HepG2 (cell line): ENCODE results near the gene HAP1. TPM values are rescaled to one million over a fixed set of nuclear protein-coding genes. Genes with fewer than 3 reads are reported as not detected.

Experiments
- ARNTL ChIP-seq: sonication (generic); formaldehyde crosslinking; IDR thresholded peaks from 2 replicates; pipeline ENCODE4 v1.4.0; 2020; ENCODE audit warnings: mild to moderate bottlenecking, missing genetic modification reagents
- DNMT3B ChIP-seq: conservative IDR thresholded peaks from 2 replicates; pipeline ENCODE4 v1.6.1; 2016; ENCODE audit warnings: missing biosample characterization, control low read depth
- FOXM1 ChIP-seq: sonication (generic); formaldehyde crosslinking; IDR thresholded peaks from 2 replicates; pipeline ENCODE4 v1.5.0; 2020; ENCODE audit warnings: missing genetic modification reagents
- GLI4 ChIP-seq: sonication (generic); formaldehyde crosslinking; IDR thresholded peaks from 2 replicates; pipeline ENCODE4 v1.5.1; 2020; ENCODE audit warnings: missing genetic modification reagents, mild to moderate bottlenecking, moderate library complexity, borderline replicate concordance
- HNRNPK ChIP-seq: fragments of 200-400 bp; formaldehyde crosslinking; IDR thresholded peaks from 2 replicates; pipeline ENCODE4 v1.6.1; 2018; ENCODE audit warnings: low read length, low read depth, moderate library complexity, mild to moderate bottlenecking; ENCODE audit not compliant: poor library complexity, severe bottlenecking
- IKZF4 ChIP-seq: sonication (generic); formaldehyde crosslinking; IDR thresholded peaks from 2 replicates; pipeline ENCODE4 v1.5.1; 2020; ENCODE audit warnings: borderline replicate concordance, mild to moderate bottlenecking, low read depth, missing genetic modification reagents; ENCODE audit errors: not compliant biosample characterization
- MIXL1 ChIP-seq: IDR thresholded peaks from 2 replicates; pipeline ENCODE4 v1.6.1; 2016
- NCOA2 ChIP-seq: sonication (generic); formaldehyde crosslinking; IDR thresholded peaks from 2 replicates; pipeline ENCODE4 v1.8.0; 2022; ENCODE audit warnings: inconsistent platforms
- NFKB2 ChIP-seq: sonication (generic); formaldehyde crosslinking; IDR thresholded peaks from 2 replicates; pipeline ENCODE4 v1.4.0; 2020; ENCODE audit warnings: missing genetic modification reagents, borderline replicate concordance
- NR1H2 ChIP-seq: sonication (generic); formaldehyde crosslinking; IDR thresholded peaks from 2 replicates; pipeline ENCODE4 v1.8.1; 2022; ENCODE audit warnings: low read depth, missing genetic modification reagents, borderline replicate concordance
- RFXAP ChIP-seq: sonication (generic); formaldehyde crosslinking; IDR thresholded peaks from 2 replicates; pipeline ENCODE4 v1.4.0; 2020; ENCODE audit warnings: missing genetic modification reagents, borderline replicate concordance
- SSRP1 ChIP-seq: IDR thresholded peaks from 2 replicates; pipeline ENCODE4 v1.6.1; 2016; ENCODE audit warnings: control low read depth
- USF2 ChIP-seq, 2 experiments: sonication (generic) in 1 of 2; formaldehyde crosslinking in 1 of 2; IDR thresholded peaks; 2 replicates each; pipeline versions ENCODE4 v1.5.1 to v1.6.1; 2011 to 2020; ENCODE audit warnings: borderline replicate concordance in 1 of 2, low read depth in 1 of 2, low read length in 1 of 2, mild to moderate bottlenecking in 1 of 2, missing genetic modification reagents in 1 of 2, moderate library complexity in 1 of 2
- ZFAT ChIP-seq: sonication (generic); formaldehyde crosslinking; conservative IDR thresholded peaks from 2 replicates; pipeline ENCODE4 v1.8.1; 2023; ENCODE audit warnings: missing genetic modification reagents, inconsistent platforms
- ZFY ChIP-seq: sonication (generic); formaldehyde crosslinking; IDR thresholded peaks from 2 replicates; pipeline ENCODE4 v1.4.0; 2020; ENCODE audit warnings: missing genetic modification reagents
- ZFYVE20 ChIP-seq: sonication (generic); formaldehyde crosslinking; IDR thresholded peaks from 2 replicates; pipeline ENCODE4 v1.8.0; 2023; ENCODE audit warnings: low read depth, mild to moderate bottlenecking, moderate library complexity, missing genetic modification reagents, borderline replicate concordance
- ZNF331 ChIP-seq: sonication (generic); formaldehyde crosslinking; IDR thresholded peaks from 2 replicates; pipeline ENCODE4 v1.4.0; 2020; ENCODE audit warnings: missing genetic modification reagents
- ZNF674 ChIP-seq: sonication (generic); formaldehyde crosslinking; IDR thresholded peaks from 2 replicates; pipeline ENCODE4 v1.5.0; 2020; ENCODE audit warnings: low read depth, mild to moderate bottlenecking, missing genetic modification reagents
- ZNF777 ChIP-seq: sonication (generic); formaldehyde crosslinking; IDR thresholded peaks from 2 replicates; pipeline ENCODE4 v1.4.0; 2020; ENCODE audit warnings: missing genetic modification reagents
- polyA plus RNA-seq, 8 experiments: library from polyadenylated mRNA; depleted of rRNA in 3 of 8; stranded (reverse) in 7 of 8; unstranded in 1 of 8; fragments of >200 nt; fragmentation: Illumina TruSeq in 4 of 8; extraction: Trizol in 4 of 8; gene quantifications; 2 replicates each; pipeline versions ENCODE4 v1.2.1 to v1.2.3, GENCODE V29; 2011 to 2016; ENCODE audit warnings: low read depth in 4 of 8, missing spikeins in 1 of 8, mixed read lengths in 1 of 8; ENCODE audit not compliant: insufficient read depth in 1 of 8
- total RNA-seq, 5 experiments: library from RNA; depleted of rRNA; stranded (reverse); fragments of >200 nt; fragmentation: Illumina TruSeq; extraction: Trizol; gene quantifications; 2 replicates each; pipeline ENCODE4 v1.2.3, GENCODE V29; 2016; ENCODE audit warnings: low read depth in 1 of 5
- TF ChIP-seq, protein P1 (sequence below): sonication (generic); formaldehyde crosslinking; IDR thresholded peaks from 2 replicates; pipeline ENCODE4 v1.4.0; 2020; ENCODE audit warnings: missing genetic modification reagents
- TF ChIP-seq, protein P2 (sequence below): sonication (generic); formaldehyde crosslinking; IDR thresholded peaks from 2 replicates; pipeline ENCODE4 v1.4.0; 2020; ENCODE audit warnings: missing genetic modification reagents

Gene HAP1
- total and polyA plus RNA-seq, 2 of the 13 experiments (the other 11 are each of a cell fraction or from before 2014, with no cell fraction given) = 0.07 TPM

DNA sequence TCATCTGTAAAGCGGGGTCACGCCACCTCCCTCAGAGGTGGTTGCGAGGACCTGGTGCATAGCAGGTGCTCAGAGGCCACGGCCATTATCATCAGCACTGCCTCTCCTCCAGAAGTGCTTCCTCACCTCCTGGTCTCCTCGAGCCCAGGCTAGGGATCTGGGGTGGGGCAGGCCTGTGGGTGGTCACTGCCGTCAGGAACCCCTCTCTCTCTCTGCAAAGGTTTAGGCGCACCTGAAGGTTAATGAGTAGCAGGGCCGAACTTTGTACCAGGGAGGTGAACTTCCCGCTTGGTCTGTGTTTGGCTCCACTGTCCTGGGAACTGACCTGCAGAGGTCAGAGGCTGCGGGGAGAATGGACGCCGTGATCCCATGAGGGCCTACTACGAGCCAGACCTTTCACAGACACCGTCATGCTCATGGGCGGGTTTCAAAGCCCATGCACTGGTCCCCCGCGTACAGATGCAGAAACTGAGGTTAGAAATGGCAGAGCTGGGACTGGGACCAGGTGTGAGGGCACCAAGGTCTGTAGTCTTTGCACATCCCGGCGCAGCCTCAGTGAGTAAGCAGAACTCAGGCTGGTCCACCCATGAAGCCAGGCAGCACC lies 38.2 kb upstream of the HAP1 start (continued):
- peak; percentile 77; the same call in 1 of the 2 replicates for TF ChIP-seq NFKB2 (CRISPR knock-in tag)
- peak; percentile 75 for TF ChIP-seq ZFY (CRISPR knock-in tag)
- TF ChIP-seq IKZF4 (CRISPR knock-in tag) = no peak
- TF ChIP-seq DNMT3B (CRISPR knock-in tag) = 0 out of 2 replicates have a peak, but pooled peaks have one; percentile 19
- peak; percentile 53; the same call in 1 of the 2 replicates for TF ChIP-seq NCOA2 (CRISPR knock-in tag)
- TF ChIP-seq, protein P1, sequence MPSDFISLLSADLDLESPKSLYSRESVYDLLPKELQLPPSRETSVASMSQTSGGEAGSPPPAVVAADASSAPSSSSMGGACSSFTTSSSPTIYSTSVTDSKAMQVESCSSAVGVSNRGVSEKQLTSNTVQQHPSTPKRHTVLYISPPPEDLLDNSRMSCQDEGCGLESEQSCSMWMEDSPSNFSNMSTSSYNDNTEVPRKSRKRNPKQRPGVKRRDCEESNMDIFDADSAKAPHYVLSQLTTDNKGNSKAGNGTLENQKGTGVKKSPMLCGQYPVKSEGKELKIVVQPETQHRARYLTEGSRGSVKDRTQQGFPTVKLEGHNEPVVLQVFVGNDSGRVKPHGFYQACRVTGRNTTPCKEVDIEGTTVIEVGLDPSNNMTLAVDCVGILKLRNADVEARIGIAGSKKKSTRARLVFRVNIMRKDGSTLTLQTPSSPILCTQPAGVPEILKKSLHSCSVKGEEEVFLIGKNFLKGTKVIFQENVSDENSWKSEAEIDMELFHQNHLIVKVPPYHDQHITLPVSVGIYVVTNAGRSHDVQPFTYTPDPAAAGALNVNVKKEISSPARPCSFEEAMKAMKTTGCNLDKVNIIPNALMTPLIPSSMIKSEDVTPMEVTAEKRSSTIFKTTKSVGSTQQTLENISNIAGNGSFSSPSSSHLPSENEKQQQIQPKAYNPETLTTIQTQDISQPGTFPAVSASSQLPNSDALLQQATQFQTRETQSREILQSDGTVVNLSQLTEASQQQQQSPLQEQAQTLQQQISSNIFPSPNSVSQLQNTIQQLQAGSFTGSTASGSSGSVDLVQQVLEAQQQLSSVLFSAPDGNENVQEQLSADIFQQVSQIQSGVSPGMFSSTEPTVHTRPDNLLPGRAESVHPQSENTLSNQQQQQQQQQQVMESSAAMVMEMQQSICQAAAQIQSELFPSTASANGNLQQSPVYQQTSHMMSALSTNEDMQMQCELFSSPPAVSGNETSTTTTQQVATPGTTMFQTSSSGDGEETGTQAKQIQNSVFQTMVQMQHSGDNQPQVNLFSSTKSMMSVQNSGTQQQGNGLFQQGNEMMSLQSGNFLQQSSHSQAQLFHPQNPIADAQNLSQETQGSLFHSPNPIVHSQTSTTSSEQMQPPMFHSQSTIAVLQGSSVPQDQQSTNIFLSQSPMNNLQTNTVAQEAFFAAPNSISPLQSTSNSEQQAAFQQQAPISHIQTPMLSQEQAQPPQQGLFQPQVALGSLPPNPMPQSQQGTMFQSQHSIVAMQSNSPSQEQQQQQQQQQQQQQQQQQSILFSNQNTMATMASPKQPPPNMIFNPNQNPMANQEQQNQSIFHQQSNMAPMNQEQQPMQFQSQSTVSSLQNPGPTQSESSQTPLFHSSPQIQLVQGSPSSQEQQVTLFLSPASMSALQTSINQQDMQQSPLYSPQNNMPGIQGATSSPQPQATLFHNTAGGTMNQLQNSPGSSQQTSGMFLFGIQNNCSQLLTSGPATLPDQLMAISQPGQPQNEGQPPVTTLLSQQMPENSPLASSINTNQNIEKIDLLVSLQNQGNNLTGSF (CRISPR knock-in tag) = peak; percentile 63; the same call in 1 of the 2 replicates
- no peak for TF ChIP-seq ZFAT (CRISPR knock-in tag)
- peak; percentile 22; the same call in 1 of the 2 replicates for TF ChIP-seq ZNF331 (CRISPR knock-in tag)
- TF ChIP-seq FOXM1 (CRISPR knock-in tag) = no peak
- peak; percentile 55; the same call in 1 of the 2 replicates for TF ChIP-seq ARNTL (CRISPR knock-in tag)
- peak; percentile 94 for TF ChIP-seq SSRP1 (CRISPR knock-in tag)
- 0 out of 2 replicates have a peak, but pooled peaks have one; percentile 2 for TF ChIP-seq USF2 (IDR thresholded peaks at IDR 0.05; ENCODE audit: low read depth, low read length)
- 0 out of 2 replicates have a peak, but pooled peaks have one; percentile 5 for TF ChIP-seq USF2 (CRISPR knock-in tag; IDR thresholded peaks at IDR 0.05; ENCODE audit: borderline replicate concordance)
- peak; percentile 72; the same call in 1 of the 2 replicates for TF ChIP-seq RFXAP (CRISPR knock-in tag)
- TF ChIP-seq, protein P2, sequence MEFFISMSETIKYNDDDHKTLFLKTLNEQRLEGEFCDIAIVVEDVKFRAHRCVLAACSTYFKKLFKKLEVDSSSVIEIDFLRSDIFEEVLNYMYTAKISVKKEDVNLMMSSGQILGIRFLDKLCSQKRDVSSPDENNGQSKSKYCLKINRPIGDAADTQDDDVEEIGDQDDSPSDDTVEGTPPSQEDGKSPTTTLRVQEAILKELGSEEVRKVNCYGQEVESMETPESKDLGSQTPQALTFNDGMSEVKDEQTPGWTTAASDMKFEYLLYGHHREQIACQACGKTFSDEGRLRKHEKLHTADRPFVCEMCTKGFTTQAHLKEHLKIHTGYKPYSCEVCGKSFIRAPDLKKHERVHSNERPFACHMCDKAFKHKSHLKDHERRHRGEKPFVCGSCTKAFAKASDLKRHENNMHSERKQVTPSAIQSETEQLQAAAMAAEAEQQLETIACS (CRISPR knock-in tag) = no peak
- TF ChIP-seq NR1H2 (CRISPR knock-in tag) = peak; percentile 41; the same call in 1 of the 2 replicates
- 0 out of 2 replicates have a peak, but pooled peaks have one; percentile 71 for TF ChIP-seq GLI4
- no peak for TF ChIP-seq HNRNPK
- TF ChIP-seq MIXL1 = peak; percentile 95
- TF ChIP-seq ZFYVE20 = no peak
- 0 out of 2 replicates have a peak, but pooled peaks have one; percentile 43 for TF ChIP-seq ZNF674
- peak; percentile 69 for TF ChIP-seq ZNF777 (CRISPR knock-in tag)
